ENCODE data around the gene COL5A2. TPM values are rescaled to one million over a fixed set of nuclear protein-coding genes. Genes with fewer than 3 reads are reported as not detected.

Gene COL5A2
- total RNA-seq, 1 donor from 2014 or later, result 8.1 TPM

DNA sequence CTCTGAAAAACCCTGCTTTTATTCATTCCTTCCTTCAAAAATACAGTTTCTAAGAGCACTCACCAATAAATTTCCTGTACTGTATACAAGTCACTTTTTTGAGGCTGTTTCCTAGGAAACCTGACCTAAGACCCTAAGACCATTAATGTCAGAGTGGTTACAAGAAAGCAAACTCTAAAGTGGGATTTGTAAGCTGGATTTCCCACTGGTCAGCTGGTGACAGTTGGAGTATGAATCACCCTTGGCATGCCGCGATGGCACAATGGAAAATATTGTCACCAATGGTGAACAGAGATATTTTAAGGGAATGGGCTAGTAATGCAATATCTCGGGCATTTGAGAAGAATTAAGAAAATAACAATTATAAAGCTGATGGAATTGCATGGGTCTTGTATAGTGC lies 103.4 kb downstream of the COL5A2 start:
- no peak for ATAC-seq
- intact Hi-C loops (cut with micrococcal nuclease), result no loop called here
- no peak for DNase-seq

DNA sequence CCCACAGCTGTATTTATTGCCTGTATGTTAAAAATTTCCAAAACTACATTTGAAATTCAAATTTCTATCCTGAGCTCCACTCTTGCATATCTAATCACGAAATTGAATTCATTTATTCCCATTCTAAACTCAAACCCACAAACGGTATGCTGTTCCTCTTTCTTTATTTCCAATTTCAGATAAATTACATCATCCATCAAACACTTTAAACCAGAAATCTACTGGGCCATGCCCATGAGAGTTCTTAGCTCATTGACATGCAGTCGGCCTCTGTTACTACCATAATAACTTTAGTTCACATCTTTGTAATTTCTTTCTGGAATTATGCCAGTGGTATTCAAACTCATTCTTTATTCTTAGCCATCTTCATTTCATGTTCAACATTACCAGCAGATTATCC lies 105.1 kb downstream of the COL5A2 start:
- ATAC-seq (no peak), DNase-seq (no peak)
- intact Hi-C loops (cut with micrococcal nuclease), result no loop called here

DNA sequence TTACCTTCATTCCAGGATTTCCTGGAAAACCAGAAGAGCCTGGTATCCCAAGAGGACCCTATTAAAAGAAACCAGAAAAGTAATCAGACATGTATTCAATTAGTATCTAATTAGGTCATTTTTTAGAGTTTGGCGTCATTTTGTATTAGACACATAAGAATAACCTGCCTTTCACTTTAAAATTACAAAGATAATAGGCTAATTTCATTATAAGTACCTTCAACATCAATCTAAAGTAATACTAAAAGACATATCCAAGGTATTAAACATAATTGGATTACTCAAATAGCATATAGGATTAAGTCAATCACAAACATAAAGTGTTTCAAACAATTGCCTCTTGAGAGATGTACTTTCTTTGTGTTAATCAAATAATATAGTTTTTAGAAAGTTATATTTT lies 107.5 kb downstream of the COL5A2 start:
- intact Hi-C loops (cut with micrococcal nuclease), result no loop called here
- no peak for ATAC-seq
- no peak for DNase-seq

DNA sequence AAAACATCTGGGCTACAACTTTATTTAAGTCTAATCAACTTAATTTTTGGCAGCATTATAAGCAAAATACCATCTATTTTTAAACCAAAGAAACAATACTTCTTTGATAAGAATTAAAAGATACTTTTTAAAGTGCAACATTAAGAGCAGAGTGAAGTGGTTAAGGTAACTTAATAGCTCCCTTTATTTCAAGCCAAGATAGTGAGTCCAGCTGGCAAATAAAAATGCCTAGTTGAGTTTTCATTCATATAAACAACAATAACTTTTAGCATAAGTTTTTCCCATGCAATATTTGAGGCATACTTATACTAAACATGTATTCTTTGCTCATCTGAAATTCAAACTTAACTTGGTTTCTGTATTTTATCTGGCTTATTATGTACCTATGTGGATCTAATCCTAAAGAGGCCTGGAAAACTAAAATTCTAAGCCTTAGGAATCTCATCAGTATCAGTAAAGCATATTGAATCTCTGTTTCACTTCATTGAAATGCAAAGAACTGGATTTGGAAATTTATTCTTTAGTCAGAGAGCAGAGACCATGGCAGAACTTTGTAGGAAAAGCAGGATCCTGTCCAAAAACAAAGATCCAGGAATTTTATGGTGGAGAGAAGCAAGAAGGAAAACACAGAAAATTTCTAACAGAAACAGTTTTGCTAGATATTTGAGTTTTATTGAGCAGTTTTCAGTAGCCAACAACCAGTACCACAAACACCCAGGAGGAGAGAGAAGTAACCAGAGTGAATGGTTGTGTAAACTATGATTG lies 109.5 kb downstream of the COL5A2 start:
- ATAC-seq (no peak), DNase-seq (no peak)
- intact Hi-C loops (cut with micrococcal nuclease), result no loop called here

DNA sequence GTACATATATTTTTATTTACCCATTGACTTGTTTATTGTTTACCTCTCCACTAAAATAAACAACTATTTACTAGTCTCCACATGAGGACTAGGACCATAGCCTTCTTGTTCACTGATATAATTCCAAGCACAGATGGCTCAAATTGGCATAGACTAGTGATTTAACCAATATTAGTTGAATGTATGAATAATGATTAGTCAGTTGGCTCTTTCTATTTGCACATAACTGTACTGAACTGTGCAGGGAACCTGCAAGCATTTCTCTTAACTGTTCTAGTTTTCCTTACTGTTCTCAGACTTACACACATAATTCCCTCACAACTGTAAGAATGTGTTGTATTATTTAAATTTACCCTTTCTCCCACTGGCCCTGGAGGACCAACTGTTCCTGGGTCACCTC lies 113.5 kb downstream of the COL5A2 start:
- DNase-seq (no peak), ATAC-seq (no peak)
- intact Hi-C loops (cut with micrococcal nuclease), result no loop called here

DNA sequence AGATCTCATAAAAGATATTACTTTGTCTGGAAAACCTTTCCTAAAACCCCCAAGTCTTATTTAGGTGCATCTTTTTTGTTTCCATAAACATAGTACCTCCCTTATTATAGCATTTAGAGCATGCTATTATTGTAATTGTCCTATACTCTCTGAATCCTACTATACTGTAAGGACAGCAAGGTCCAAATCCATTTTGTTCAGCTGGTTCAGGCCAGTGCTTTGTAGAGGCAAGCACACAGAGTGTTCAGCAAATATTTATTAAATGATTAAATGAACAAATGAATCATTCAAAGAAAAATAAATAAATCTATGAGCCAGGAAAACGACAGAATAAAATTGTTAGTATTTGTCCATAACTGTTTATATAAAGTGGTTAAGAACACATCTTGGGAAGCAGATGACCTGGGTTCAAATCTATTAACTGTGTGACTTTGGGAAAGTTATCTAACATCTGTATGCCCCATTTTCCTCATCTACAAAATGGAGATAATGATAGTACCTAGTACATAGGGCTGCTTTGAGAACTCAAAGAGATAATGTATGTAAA lies 119.4 kb downstream of the COL5A2 start:
- intact Hi-C loops (cut with micrococcal nuclease), result no loop called here
- ATAC-seq, result no peak

DNA sequence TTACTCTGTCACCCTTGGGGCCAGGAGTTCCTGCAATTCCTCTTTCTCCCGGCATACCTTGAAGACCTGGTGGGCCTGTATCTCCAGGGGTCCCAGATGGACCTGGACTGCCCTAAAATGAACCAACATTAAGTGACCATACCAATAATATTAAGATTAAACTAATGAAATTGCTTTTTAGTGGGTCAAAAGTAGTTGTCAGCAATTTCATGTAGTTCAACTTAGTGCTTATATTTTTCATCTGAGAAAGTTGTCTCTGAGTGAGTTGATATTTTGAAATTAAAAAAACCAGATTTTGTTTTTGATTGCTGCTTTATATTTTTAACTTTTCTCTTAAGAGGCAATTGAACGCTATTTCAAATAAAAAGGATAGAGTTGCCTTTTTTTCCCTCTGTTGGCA lies 122.2 kb downstream of the COL5A2 start:
- intact Hi-C loops (cut with micrococcal nuclease), result no loop called here
- DNase-seq, result no peak
- ATAC-seq, result no peak

More for the DNA sequence above, 119.4 kb downstream of the COL5A2 start:
- no peak for DNase-seq

DNA sequence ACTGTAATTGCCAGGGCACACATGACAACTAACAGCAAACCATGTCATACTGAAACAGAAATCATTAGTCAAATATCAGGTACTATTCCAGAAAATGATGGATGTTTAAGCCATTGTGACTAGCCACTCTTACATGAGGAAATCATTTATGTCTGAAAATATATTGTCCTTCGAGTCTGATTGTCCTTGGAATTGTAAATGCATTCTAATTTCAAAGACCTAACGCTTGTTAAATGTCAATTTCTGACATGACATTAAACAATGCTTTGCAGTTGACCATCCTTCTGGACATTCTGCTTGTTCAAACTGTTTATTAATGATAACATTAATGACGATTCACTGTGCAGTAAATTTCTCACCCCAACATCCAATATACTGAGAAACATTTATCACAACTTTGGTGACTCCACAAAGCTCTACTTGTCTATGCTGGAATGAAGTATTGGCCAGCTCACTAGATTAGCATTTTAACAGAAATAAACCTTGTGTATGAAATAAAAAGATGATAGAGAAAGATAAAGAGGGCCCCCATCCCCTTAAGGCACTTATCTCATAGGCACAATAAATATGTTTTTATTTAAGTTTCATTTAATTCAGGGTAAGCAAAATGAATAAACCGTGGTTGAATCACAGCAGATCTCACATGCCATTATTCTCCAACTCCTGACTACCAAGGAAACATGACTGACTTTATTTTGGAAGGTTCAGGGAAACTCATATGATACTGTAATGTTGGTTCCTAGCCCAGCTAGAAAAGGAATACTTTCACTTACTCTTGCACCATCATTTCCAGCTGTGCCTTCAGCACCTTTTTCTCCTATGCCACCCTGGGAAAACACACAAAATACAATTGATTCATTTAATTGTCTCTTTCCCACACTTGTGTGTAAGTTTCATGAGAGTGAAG lies 123.1 kb downstream of the COL5A2 start:
- ATAC-seq, result no peak
- intact Hi-C loops (cut with micrococcal nuclease), result no loop called here

DNA sequence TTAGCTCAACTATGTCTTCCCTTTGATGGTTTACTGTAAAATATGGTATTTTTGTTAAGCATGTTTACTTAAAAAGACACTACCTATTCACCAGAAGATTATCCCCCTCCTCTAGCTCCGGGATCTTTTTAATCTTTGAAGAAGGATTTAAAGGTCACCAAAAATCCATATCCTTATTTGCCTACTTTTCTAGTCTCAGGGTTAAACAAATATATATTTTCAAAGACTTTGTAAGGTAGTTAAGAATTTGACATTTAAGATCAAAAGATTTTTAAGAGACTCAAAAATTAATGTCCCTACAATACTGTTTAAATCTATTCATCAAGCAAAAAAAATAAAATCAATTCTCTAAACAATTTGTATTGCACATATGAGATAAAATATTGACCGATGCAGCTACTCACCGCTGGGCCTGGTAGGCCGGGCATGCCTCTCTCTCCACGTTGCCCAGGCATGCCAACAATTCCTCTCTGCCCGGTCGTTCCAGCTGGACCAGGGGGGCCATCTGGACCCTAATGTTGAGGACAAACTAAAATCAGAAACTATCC lies 129.3 kb downstream of the COL5A2 start:
- ATAC-seq (no peak), DNase-seq (no peak)
- intact Hi-C loops (cut with micrococcal nuclease), result no loop called here

More for the DNA sequence above, 123.1 kb downstream of the COL5A2 start:
- DNase-seq, result no peak

DNA sequence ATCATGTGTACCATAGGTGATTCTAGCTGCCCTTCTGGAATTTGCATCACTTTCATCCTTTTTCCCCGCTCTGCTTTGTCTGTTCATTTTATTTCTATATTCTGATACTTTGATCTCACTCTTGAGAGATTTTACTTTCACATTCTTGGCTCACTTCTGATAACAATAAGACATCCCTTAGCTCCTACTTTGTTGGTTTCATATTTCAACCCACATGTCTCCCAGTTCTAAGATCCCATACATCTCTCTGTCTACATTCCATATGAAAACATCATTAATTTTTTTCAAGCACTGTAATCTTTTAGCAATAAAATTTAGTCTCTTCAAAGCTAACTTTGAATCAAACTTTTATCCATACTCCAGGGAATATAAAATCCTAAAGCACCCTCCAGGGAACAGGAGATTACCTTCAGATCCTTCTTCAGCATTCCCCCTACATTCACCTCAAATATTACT lies 129.8 kb downstream of the COL5A2 start:
- intact Hi-C loops (cut with micrococcal nuclease), result no loop called here
- DNase-seq, result no peak
- ATAC-seq, result no peak

DNA sequence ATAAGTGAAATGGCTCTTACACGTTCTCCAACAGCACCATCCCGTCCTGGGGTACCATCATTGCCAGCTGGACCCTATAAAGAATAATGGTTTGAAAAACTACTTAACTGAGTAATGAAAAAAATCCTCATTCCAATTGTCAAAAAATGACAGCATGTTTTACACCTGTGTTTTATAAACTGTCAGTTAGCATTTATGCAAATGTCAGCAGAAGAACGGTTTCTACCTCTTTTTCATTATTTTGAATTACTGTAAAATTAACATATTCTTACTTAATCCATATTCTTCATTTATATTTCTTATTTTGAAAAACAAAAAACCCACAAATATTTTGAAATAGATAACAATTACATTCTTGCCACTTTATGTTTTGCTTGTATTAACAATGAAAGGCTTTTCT lies 131.4 kb downstream of the COL5A2 start:
- no peak for ATAC-seq
- intact Hi-C loops (cut with micrococcal nuclease), result no loop called here
- no peak for DNase-seq

DNA sequence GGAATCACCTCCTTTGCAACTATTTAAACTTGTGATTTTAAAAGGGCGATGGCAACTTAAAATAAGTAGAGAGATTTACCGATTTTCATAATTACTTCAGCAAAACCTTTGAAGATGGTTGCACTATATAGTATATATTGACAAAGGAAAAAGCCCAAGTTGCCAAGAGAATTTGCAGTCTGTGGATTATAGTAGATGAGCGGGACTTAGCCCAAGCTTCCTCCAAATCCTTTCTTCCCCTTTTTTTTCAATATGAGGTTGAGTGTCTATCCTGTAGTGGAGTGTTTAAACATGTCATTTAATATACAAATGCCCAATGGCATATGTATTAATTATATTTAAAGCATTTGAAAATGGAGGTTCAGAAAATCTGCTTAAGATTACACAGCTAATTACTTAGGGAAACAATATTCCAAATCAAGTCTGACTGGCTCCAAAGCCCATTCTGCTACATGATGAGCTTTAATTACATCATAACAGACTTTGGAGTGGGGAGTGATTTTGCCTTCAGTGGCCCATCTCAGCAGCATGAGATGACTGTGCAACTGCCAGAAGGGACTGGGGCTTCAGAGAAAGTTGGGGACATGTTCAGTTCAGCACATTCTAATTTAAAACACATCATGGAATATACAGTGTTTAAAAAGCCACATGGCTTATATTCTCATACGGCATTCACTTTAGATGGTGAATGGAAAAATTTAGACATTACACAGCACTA lies 132.2 kb downstream of the COL5A2 start:
- DNase-seq (no peak), ATAC-seq (no peak)
- intact Hi-C loops (cut with micrococcal nuclease), result no loop called here

DNA sequence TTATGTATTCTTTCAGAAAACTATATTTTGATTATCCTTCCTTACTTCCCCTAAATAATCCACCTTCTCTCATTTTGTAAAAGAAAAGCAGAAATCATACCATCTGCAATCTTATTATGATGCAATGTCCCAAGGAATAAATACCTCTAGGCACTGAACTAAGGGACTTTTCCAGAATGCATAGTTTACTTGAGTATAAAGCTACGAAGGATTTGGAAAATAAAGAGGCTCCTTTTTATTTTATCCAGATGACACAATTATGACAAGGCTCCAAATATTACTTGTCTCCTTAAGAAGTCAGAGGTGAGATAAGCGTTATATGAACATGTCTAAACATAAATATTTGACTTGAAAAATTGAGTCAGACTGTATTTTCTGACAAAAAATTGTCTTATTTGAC lies 133.2 kb downstream of the COL5A2 start:
- DNase-seq, result no peak
- ATAC-seq, result no peak
- intact Hi-C loops (cut with micrococcal nuclease), result no loop called here

DNA sequence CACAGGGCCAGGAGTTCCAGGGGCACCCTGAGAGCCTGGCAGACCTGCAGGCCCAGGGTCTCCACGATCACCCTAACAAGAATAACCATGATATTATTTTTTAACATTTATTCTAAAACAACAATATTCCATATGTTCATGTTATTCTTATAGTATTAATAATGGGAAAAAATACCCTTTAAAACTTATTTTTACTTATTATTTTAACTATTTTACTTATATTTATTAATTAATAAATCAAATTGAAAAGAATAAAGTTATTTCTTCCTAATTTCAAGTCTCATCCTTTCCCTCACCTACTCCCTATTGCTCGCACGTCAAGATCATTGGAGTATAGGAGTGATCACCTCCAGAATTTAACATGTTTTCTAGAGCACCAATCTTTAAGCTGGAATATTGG lies 133.7 kb downstream of the COL5A2 start:
- DNase-seq (no peak), ATAC-seq (no peak)
- intact Hi-C loops (cut with micrococcal nuclease), result no loop called here

DNA sequence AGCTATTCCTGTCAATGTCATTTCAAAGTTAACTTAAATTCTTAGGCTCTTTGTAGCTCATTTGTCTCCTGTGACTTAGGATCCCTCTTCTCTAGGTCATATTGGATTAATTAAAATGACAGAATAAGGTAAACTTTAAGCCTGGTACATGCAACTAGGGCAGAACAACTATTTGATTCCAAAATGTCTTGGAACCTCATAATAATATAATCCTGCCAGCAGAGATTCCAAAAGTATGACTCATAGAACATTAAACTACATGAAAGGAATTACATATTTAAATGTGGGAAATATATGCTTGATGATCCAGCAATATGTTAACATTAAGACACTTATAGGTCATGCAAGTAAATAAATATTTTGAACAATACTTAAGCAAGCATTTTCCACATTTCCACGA lies 142.0 kb downstream of the COL5A2 start:
- intact Hi-C loops (cut with micrococcal nuclease), result no loop called here
- no peak for DNase-seq
- ATAC-seq, result no peak

DNA sequence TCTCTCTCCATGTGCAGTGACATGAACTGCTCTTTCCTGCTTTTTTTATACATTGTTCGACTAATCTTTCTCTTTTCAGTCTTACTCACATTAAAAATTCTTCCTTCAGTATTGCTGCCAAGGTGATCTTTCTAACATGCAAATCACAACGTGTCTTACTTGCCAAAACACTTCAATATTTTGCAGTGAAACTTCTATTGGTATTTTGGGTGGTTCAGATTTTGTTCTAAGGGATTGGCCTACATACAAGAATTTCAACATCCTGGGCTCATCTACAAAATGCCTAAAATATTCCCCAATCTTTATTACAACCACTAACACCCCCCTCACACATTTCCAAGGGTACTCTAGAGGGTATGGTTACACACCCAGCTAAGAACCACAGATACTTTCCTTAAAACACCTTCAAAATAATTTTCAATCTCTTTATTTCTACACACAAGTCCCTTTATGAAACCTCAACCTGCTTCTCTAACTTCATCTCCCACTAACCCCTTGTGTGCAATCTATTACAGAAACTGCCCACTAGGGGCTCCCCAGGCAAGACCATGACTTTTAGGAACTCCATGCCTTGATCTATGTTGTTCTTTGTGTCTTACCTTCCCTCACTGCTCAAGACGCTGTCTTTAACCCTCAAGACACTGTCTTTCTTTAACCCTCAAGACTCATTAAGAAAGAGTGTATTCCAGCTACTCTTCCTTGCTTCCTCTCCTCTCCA lies 154.5 kb downstream of the COL5A2 start:
- intact Hi-C loops (cut with micrococcal nuclease), result no loop called here
- ATAC-seq (no peak), DNase-seq (no peak)

DNA sequence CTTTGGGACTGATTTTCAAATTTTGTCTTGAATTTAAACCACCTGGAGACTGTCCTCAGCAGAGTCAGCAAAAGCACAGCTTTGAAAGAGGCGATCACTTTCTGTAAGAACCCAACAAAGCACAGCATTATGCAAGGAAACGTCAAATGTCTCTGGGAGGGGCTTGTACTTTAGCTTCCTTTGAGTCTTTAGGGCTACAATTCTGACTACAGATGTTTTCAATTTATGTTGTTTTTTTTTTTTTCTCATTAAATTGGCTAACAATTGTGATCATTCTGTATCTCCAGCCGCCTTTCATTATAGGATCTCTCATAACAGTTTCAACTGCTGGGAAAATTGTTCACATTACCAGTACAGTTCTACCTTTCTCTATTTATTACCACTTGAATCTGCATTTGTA lies 157.1 kb downstream of the COL5A2 start:
- peak; percentile 83 for ATAC-seq
- no peak for DNase-seq
- intact Hi-C loops (cut with micrococcal nuclease), result no loop called here

DNA sequence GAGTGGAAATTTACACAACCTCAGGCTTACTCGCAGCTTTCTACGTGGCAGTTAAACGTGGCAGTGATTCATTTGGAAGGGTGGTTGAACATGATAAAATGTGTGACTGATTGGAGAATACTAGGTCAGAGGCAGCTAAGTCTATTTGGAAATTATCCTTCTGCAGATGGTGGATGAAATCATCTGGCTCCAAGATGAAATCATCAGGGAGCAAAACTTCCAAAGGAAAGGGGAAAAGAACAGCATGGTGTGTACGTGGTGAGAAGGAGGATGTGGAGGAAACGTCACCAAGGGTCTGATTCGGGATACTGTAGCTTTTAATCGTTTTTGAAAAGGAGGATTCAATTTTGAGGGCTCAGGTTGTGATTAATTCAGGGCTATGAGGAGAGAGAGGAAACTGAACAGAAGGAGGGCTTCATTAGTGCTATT lies 157.5 kb downstream of the COL5A2 start:
- DNase-seq (no peak), ATAC-seq (peak; percentile 91)
- intact Hi-C loops (cut with micrococcal nuclease), result no loop called here

DNA sequence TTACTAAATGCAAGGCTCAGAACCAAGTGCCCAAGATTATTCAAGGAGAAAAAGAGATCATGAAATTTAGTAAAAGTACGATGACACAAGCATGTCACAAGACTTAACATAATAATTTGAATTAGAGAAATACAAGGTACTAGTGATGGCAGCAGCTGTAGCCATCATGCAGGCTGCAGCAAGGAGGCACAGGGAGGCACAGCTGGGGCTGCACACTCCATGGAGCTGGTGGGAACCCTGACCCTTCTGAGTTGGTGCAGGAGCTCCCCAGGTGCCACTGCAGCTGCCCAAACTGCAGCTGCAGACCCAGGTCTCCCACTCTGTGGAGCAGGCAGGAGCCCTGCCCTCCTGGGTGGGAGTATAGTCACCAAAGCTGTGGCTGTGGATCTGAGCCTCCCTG lies 159.4 kb downstream of the COL5A2 start:
- ATAC-seq (no peak), DNase-seq (no peak)
- intact Hi-C loops (cut with micrococcal nuclease), result no loop called here

Measured in left ventricle myocardium superior (tissue), 1 donor.